Measurements from ENCODE around the gene ZNF641. TPM values are rescaled to one million over a fixed set of nuclear protein-coding genes. Genes with fewer than 3 reads are reported as not detected.

ZNF641 gene
- total and polyA plus RNA-seq, 2 donors (not counting 3 experiments of a cell fraction or from before 2014, with no cell fraction given) = 3.5 to 6.7 TPM

- ChIA-PET CTCF (interaction anchor here (1.1 to 1.2 kb wide), 2 partner anchors 11 to 72 kb away, joined by 3 to 4 read pairs; no protein-coding TSS in a partner anchor), POLR2A (no interaction called here)
- H3K27ac ChIP-seq (ENCODE audit: insufficient read depth, low read depth, low read length) = no peak overlapping the region
- H3K27me3 ChIP-seq (ENCODE audit: control insufficient read depth in 2 of 2, insufficient read depth in 2 of 2, low read length in 2 of 2) = peaks cover 2 to 3% of the 10 kb centered on the region in 2 experiments
- H3K9me1 ChIP-seq (replicated peaks; ENCODE audit: control insufficient read depth, extremely low read depth, insufficient read depth, low read length) = no peaks in the 10 kb centered on the region
- no peak overlapping the region for H3K9ac ChIP-seq (replicated peaks; ENCODE audit: extremely low read depth, insufficient read depth, low read length)
- no peak for TF ChIP-seq JUN (IDR thresholded peaks at IDR 0.05; ENCODE audit: borderline replicate concordance, insufficient read depth, insufficient read length, low read depth)
- no peak for TF ChIP-seq POLR2AphosphoS5 (IDR thresholded peaks at IDR 0.05; ENCODE audit: insufficient read depth, low read depth, low read length)
- TF ChIP-seq MAX (IDR thresholded peaks at IDR 0.05; ENCODE audit: insufficient read depth, insufficient read length) = no peak
- TF ChIP-seq EZH2 (IDR thresholded peaks at IDR 0.05; ENCODE audit: borderline replicate concordance, low read depth, low read length, severe bottlenecking) = no peak
- TF ChIP-seq CTCF (IDR thresholded peaks at IDR 0.05; ENCODE audit: extremely low read depth in 1 of 2, insufficient read depth in 1 of 2, low read depth in 1 of 2, low read length in 2 of 2) = no peak
- no peak for TF ChIP-seq FOS (IDR thresholded peaks at IDR 0.05; ENCODE audit: borderline replicate concordance, insufficient read depth, low read length)
- no peak for TF ChIP-seq GATA2 (IDR thresholded peaks at IDR 0.05; ENCODE audit: insufficient read depth, insufficient read length, low read depth, low read length)
- no peak for TF ChIP-seq MYC (IDR thresholded peaks at IDR 0.05; ENCODE audit: low read depth, low read length)
- TF ChIP-seq POLR2A (IDR thresholded peaks at IDR 0.05; ENCODE audit: low read depth, low read length) = no peak
- no peak overlapping the region for H2AFZ ChIP-seq (ENCODE audit: low read depth, low read length)
- no peaks in the 10 kb centered on the region for H3K79me2 ChIP-seq (ENCODE audit: control insufficient read depth, insufficient read depth, low read length)
- H3K9me3 ChIP-seq (replicated peaks; ENCODE audit: control insufficient read depth, insufficient read depth, low read length) = no peaks in the 10 kb centered on the region
- H3K4me3 ChIP-seq (replicated peaks in 1 of 3; ENCODE audit: insufficient read depth in 1 of 3, low read depth in 1 of 3, low read length in 3 of 3) = no peak overlapping the region
- no peak for FAIRE-seq
- H3K4me1 ChIP-seq (ENCODE audit: control insufficient read depth, extremely low read depth, insufficient read depth, low read length) = no peaks in the 10 kb centered on the region
- no peak overlapping the region for H3K4me2 ChIP-seq (ENCODE audit: insufficient read depth, low read length)
- no peaks in the 10 kb centered on the region for H4K20me1 ChIP-seq (replicated peaks; ENCODE audit: control insufficient read depth, extremely low read depth, insufficient read depth, low read length)
- intact Hi-C loops (cut with micrococcal nuclease) (loop anchor here (10.0 kb wide), 1 partner anchor 253 kb away; no protein-coding TSS in a partner anchor), dilution Hi-C loops (cut with MboI; ENCODE audit: extremely low pct_ligation_motif_present, low sequenced_read_pairs) (no loop called here)
- DNase-seq (ENCODE audit: low read depth, low spot score) = no peak
- BruUV-seq (replicated peaks) = no TSS peak
- H3K36me3 ChIP-seq (ENCODE audit: control insufficient read depth in 2 of 2, extremely low read depth in 1 of 2, insufficient read depth in 2 of 2, low read length in 2 of 2) = no peaks in the 10 kb centered on the region
Observed at GRCh38 chr12:48291511-48291910, 59.2 kb downstream of the ZNF641 start.

Measured in endothelial cell of umbilical vein (primary cell).